Parathyroid adenoma (tissue), 2 donors: ENCODE data around the gene ABLIM2.

ENCODE experiments used
- H2AFZ ChIP-seq: fragments of 300-600 bp; sonication (generic); one replicate; pipeline ENCODE4 v1.7.0; 2017; ENCODE audit warnings: antibody characterized with exemption, mild to moderate bottlenecking
- H3K27ac ChIP-seq: fragments of 300-600 bp; sonication (generic); one replicate; pipeline ENCODE4 v1.7.0; 2017
- H3K27me3 ChIP-seq: fragments of 300-600 bp; sonication (generic); one replicate; pipeline ENCODE4 v1.7.0; 2017; ENCODE audit warnings: low read length; ENCODE audit not compliant: control insufficient read depth, insufficient read depth
- H3K36me3 ChIP-seq: fragments of 300-600 bp; sonication (generic); one replicate; pipeline ENCODE4 v1.7.0; 2017; ENCODE audit warnings: low read length; ENCODE audit not compliant: control insufficient read depth, insufficient read depth
- H3K4me1 ChIP-seq: fragments of 300-600 bp; sonication (generic); one replicate; pipeline ENCODE4 v1.7.0; 2017; ENCODE audit warnings: control low read depth
- H3K4me2 ChIP-seq: fragments of 300-600 bp; sonication (generic); one replicate; pipeline ENCODE4 v1.7.0; 2017; ENCODE audit warnings: low read length
- H3K4me3 ChIP-seq: fragments of 300-600 bp; sonication (generic); one replicate; pipeline ENCODE4 v1.7.0; 2017; ENCODE audit warnings: low read depth, low read length
- H3K79me2 ChIP-seq: fragments of 300-600 bp; sonication (generic); one replicate; pipeline ENCODE4 v1.7.0; 2017; ENCODE audit warnings: control low read depth
- H3K9ac ChIP-seq: fragments of 300-600 bp; sonication (generic); one replicate; pipeline ENCODE4 v1.7.0; 2017; ENCODE audit warnings: mild to moderate bottlenecking
- H3K9me3 ChIP-seq: fragments of 300-600 bp; sonication (generic); one replicate; pipeline ENCODE4 v1.7.0; 2017; ENCODE audit warnings: low read length; ENCODE audit not compliant: control insufficient read depth
- CTCF ChIP-seq: fragments of 300-600 bp; sonication (generic); IDR thresholded peaks from one replicate; pipeline ENCODE4 v1.7.0; 2017; ENCODE audit warnings: antibody characterized with exemption, mild to moderate bottlenecking
- donor health status: primary hyperparathyroidism.

ABLIM2 gene

GRCh38 chr4:8109406-8110065 is 49.1 kb downstream of the ABLIM2 start:
- no peak overlapping the region for H2AFZ ChIP-seq
- no peak overlapping the region for H3K9ac ChIP-seq
- no peak overlapping the region for H3K4me2 ChIP-seq
- no peak overlapping the region for H3K27ac ChIP-seq
- H3K9me3 ChIP-seq: no peaks in the 10 kb centered on the region
- H3K27me3 ChIP-seq: no peaks in the 10 kb centered on the region
- no peak for TF ChIP-seq CTCF
- no peaks in the 10 kb centered on the region for H3K79me2 ChIP-seq
- no peaks in the 10 kb centered on the region for H3K4me1 ChIP-seq
- no peak overlapping the region for H3K4me3 ChIP-seq
- H3K36me3 ChIP-seq: no peaks in the 10 kb centered on the region

GRCh38 chr4:8108991-8109390 is 49.6 kb downstream of the ABLIM2 start:
- TF ChIP-seq CTCF: no peak
- no peak overlapping the region for H3K27ac ChIP-seq
- H3K4me1 ChIP-seq: no peaks in the 10 kb centered on the region
- H3K9ac ChIP-seq: no peak overlapping the region
- no peaks in the 10 kb centered on the region for H3K36me3 ChIP-seq
- H3K4me3 ChIP-seq: no peak overlapping the region
- H2AFZ ChIP-seq: no peak overlapping the region
- no peaks in the 10 kb centered on the region for H3K27me3 ChIP-seq
- no peaks in the 10 kb centered on the region for H3K79me2 ChIP-seq
- H3K9me3 ChIP-seq: no peaks in the 10 kb centered on the region
- H3K4me2 ChIP-seq: no peak overlapping the region

GRCh38 chr4:8108261-8108660 is 50.4 kb downstream of the ABLIM2 start:
- no peak for TF ChIP-seq CTCF
- Histone ChIP-seq H3K4me1 (no peaks in the 10 kb centered on the region), H2AFZ (no peak overlapping the region), H3K27me3 (no peaks in the 10 kb centered on the region), H3K27ac (no peak overlapping the region), H3K4me3 (no peak overlapping the region), H3K9ac (no peak overlapping the region), H3K79me2 (no peaks in the 10 kb centered on the region), H3K4me2 (no peak overlapping the region), H3K36me3 (no peaks in the 10 kb centered on the region), H3K9me3 (no peaks in the 10 kb centered on the region)

- Histone ChIP-seq H3K36me3 (no peaks in the 10 kb centered on the region), H3K4me3 (no peak overlapping the region), H2AFZ (no peak overlapping the region), H3K27me3 (no peaks in the 10 kb centered on the region), H3K27ac (no peak overlapping the region), H3K9me3 (no peaks in the 10 kb centered on the region), H3K4me2 (no peak overlapping the region), H3K4me1 (no peaks in the 10 kb centered on the region), H3K79me2 (no peaks in the 10 kb centered on the region), H3K9ac (no peak overlapping the region)
- no peak for TF ChIP-seq CTCF
Observed at GRCh38 chr4:8107146-8107657, 51.4 kb downstream of the ABLIM2 start.

GRCh38 chr4:8106451-8107025 is 52.1 kb downstream of the ABLIM2 start:
- no peaks in the 10 kb centered on the region for H3K79me2 ChIP-seq
- H3K9me3 ChIP-seq: no peaks in the 10 kb centered on the region
- H3K4me3 ChIP-seq: no peak overlapping the region
- H3K27me3 ChIP-seq: no peaks in the 10 kb centered on the region
- H3K4me2 ChIP-seq: no peak overlapping the region
- no peak overlapping the region for H3K27ac ChIP-seq
- no peak for TF ChIP-seq CTCF
- no peaks in the 10 kb centered on the region for H3K36me3 ChIP-seq
- no peak overlapping the region for H2AFZ ChIP-seq
- H3K4me1 ChIP-seq: no peaks in the 10 kb centered on the region
- no peak overlapping the region for H3K9ac ChIP-seq
